ENCODE results near the gene EXOC2. TPM values are rescaled to one million over a fixed set of nuclear protein-coding genes. Genes with fewer than 3 reads are reported as not detected.

EXOC2 gene
- total RNA-seq, 1 donor from 2014 or later, result 44.4 TPM

DNA sequence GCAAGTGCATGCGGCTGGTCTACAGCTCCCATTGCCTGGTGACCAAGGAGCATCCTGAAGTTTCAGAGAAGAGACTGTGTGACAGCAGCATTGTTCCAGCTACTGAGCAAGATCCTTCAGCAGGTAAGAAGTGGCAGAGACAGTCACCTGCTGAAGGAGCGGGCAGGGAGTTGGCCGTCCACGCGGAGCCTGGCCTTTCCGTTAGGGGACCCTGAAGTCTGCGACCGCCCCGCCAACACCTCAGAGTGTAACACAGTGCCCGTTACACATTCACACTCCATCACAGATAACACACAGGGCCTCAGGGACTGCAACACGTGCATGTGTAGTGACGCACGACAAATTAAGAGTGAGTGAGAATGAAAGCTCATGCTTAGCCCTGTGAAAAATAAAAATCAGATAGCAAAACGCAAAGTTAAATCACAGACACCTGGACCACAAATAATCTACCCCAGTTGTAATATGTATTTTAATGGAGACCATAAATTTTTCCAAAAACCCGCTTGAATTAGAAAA, 207.2 kb downstream of the EXOC2 start:
- TF ChIP-seq EZH2 (IDR thresholded peaks at IDR 0.05; ENCODE audit: insufficient read depth, low read length), result no peak
- TF ChIP-seq CTCF (IDR thresholded peaks at IDR 0.05; ENCODE audit: insufficient read depth, low read depth, low read length), result no peak
- no peak for FAIRE-seq
- no peak for DNase-seq (ENCODE audit: low read depth)

GRCh38 chr6:484746-485145, 208.2 kb downstream of the EXOC2 start:
- Histone ChIP-seq H3K27ac (ENCODE audit: low read depth, low read length) (no peak overlapping the region), H3K27me3 (ENCODE audit: insufficient read depth, low read length) (no peaks in the 10 kb centered on the region), H3K4me1 (ENCODE audit: insufficient read depth, low read length) (no peaks in the 10 kb centered on the region), H4K20me1 (ENCODE audit: insufficient read depth, low read length) (no peaks in the 10 kb centered on the region), H3K9ac (ENCODE audit: low read length) (no peak overlapping the region), H3K36me3 (ENCODE audit: insufficient read depth, low read length) (peaks cover 11% of the 10 kb centered on the region), H3K4me2 (ENCODE audit: low read length) (no peak overlapping the region), H3K79me2 (ENCODE audit: insufficient read depth, low read length) (no peaks in the 10 kb centered on the region), H2AFZ (ENCODE audit: low read depth, low read length) (no peak overlapping the region), H3K4me3 (ENCODE audit: insufficient read depth, low read depth, low read length) (no peak overlapping the region), H3K9me3 (ENCODE audit: insufficient read depth, low read depth, low read length) (no peaks in the 10 kb centered on the region)
- DNase-seq (ENCODE audit: low read depth) (no peak), FAIRE-seq (no peak)
- Mint-ChIP-seq H3K4me3 (ENCODE audit: unreplicated experiment) (no peak overlapping the region), H3K27me3 (ENCODE audit: low read depth, unreplicated experiment) (no peaks in the 10 kb centered on the region), H3K36me3 (ENCODE audit: low read depth, unreplicated experiment) (peaks cover 36% of the 10 kb centered on the region), H3K4me1 (ENCODE audit: low read depth, unreplicated experiment) (no peaks in the 10 kb centered on the region), H3K27ac (ENCODE audit: unreplicated experiment) (no peak overlapping the region), H3K9me3 (ENCODE audit: unreplicated experiment) (no peaks in the 10 kb centered on the region)
- TF ChIP-seq EZH2 (IDR thresholded peaks at IDR 0.05; ENCODE audit: insufficient read depth, low read length), result no peak
- TF ChIP-seq CTCF (IDR thresholded peaks at IDR 0.05; ENCODE audit: insufficient read depth, low read depth, low read length), result no peak

More for the DNA sequence above, 207.2 kb downstream of the EXOC2 start:
- Mint-ChIP-seq H3K27ac (ENCODE audit: unreplicated experiment) (no peak overlapping the region), H3K9me3 (ENCODE audit: unreplicated experiment) (no peaks in the 10 kb centered on the region), H3K27me3 (ENCODE audit: low read depth, unreplicated experiment) (no peaks in the 10 kb centered on the region), H3K4me1 (ENCODE audit: low read depth, unreplicated experiment) (no peaks in the 10 kb centered on the region), H3K4me3 (ENCODE audit: unreplicated experiment) (no peak overlapping the region), H3K36me3 (ENCODE audit: low read depth, unreplicated experiment) (peaks cover 38% of the 10 kb centered on the region)
- Histone ChIP-seq H3K4me1 (ENCODE audit: insufficient read depth, low read length) (no peaks in the 10 kb centered on the region), H3K79me2 (ENCODE audit: insufficient read depth, low read length) (no peaks in the 10 kb centered on the region), H2AFZ (ENCODE audit: low read depth, low read length) (no peak overlapping the region), H3K4me3 (ENCODE audit: insufficient read depth, low read depth, low read length) (no peak overlapping the region), H3K36me3 (ENCODE audit: insufficient read depth, low read length) (peaks cover 11% of the 10 kb centered on the region), H3K27ac (ENCODE audit: low read depth, low read length) (no peak overlapping the region), H3K9me3 (ENCODE audit: insufficient read depth, low read depth, low read length) (no peaks in the 10 kb centered on the region), H4K20me1 (ENCODE audit: insufficient read depth, low read length) (no peaks in the 10 kb centered on the region), H3K4me2 (ENCODE audit: low read length) (no peak overlapping the region), H3K27me3 (ENCODE audit: insufficient read depth, low read length) (no peaks in the 10 kb centered on the region), H3K9ac (ENCODE audit: low read length) (no peak overlapping the region)

- Histone ChIP-seq H3K79me2 (ENCODE audit: insufficient read depth, low read length) (no peaks in the 10 kb centered on the region), H4K20me1 (ENCODE audit: insufficient read depth, low read length) (no peaks in the 10 kb centered on the region), H3K36me3 (ENCODE audit: insufficient read depth, low read length) (peaks cover 11% of the 10 kb centered on the region), H3K9ac (ENCODE audit: low read length) (no peak overlapping the region), H3K4me1 (ENCODE audit: insufficient read depth, low read length) (no peaks in the 10 kb centered on the region), H3K4me3 (ENCODE audit: insufficient read depth, low read depth, low read length) (no peak overlapping the region), H3K27ac (ENCODE audit: low read depth, low read length) (no peak overlapping the region), H3K9me3 (ENCODE audit: insufficient read depth, low read depth, low read length) (no peaks in the 10 kb centered on the region), H3K4me2 (ENCODE audit: low read length) (no peak overlapping the region), H2AFZ (ENCODE audit: low read depth, low read length) (no peak overlapping the region), H3K27me3 (ENCODE audit: insufficient read depth, low read length) (no peaks in the 10 kb centered on the region)
- peaks cover 36% of the 10 kb centered on the region for H3K36me3 Mint-ChIP-seq (ENCODE audit: low read depth, unreplicated experiment)
- H3K4me3 Mint-ChIP-seq (ENCODE audit: unreplicated experiment), result no peak overlapping the region
- no peaks in the 10 kb centered on the region for H3K9me3 Mint-ChIP-seq (ENCODE audit: unreplicated experiment)
- H3K27me3 Mint-ChIP-seq (ENCODE audit: low read depth, unreplicated experiment), result no peaks in the 10 kb centered on the region
- TF ChIP-seq CTCF (IDR thresholded peaks at IDR 0.05; ENCODE audit: insufficient read depth, low read depth, low read length), result no peak
- TF ChIP-seq EZH2 (IDR thresholded peaks at IDR 0.05; ENCODE audit: insufficient read depth, low read length), result no peak
- no peaks in the 10 kb centered on the region for H3K4me1 Mint-ChIP-seq (ENCODE audit: low read depth, unreplicated experiment)
- FAIRE-seq (no peak), DNase-seq (ENCODE audit: low read depth) (no peak)
- H3K27ac Mint-ChIP-seq (ENCODE audit: unreplicated experiment), result no peak overlapping the region
Measured at GRCh38 chr6:484086-484745, 208.7 kb downstream of the EXOC2 start.
